ENCODE data around the gene CD3D. TPM values are rescaled to one million over a fixed set of nuclear protein-coding genes. Genes with fewer than 3 reads are reported as not detected.
A peak's percentile ranks its signal among the peaks of the same experiment; 100 is the strongest.

CD3D gene
- total RNA-seq, result not detected in 2 replicates

- no peak for DNase-seq (ENCODE audit: low read depth, low spot score)
Measured at GRCh38 chr11:118342503-118343161, at the start of gene CD3D. CD3D (minus strand) TSS chr11:118342705; CDS start chr11:118342607, 98 bp downstream.

- DNase-seq (ENCODE audit: low read depth, low spot score), result no peak
Measured at GRCh38 chr11:118383657-118384056, 41.2 kb upstream of the CD3D start.

GRCh38 chr11:118382954-118383353, 40.4 kb upstream of the CD3D start:
- DNase-seq (ENCODE audit: low read depth, low spot score), result no peak

- DNase-seq (ENCODE audit: low read depth, low spot score), result no peak
Measured at GRCh38 chr11:118380571-118380970, 38.1 kb upstream of the CD3D start.

- DNase-seq (ENCODE audit: low read depth, low spot score), result no peak
Measured at GRCh38 chr11:118379497-118379896, 37.0 kb upstream of the CD3D start.

GRCh38 chr11:118375978-118376377, 33.5 kb upstream of the CD3D start:
- no peak for DNase-seq (ENCODE audit: low read depth, low spot score)

- no peak for DNase-seq (ENCODE audit: low read depth, low spot score)
Measured at GRCh38 chr11:118374729-118375128, 32.2 kb upstream of the CD3D start.

GRCh38 chr11:118373871-118374270, 31.4 kb upstream of the CD3D start:
- DNase-seq (ENCODE audit: low read depth, low spot score), result no peak

- no peak for DNase-seq (ENCODE audit: low read depth, low spot score)
Measured at GRCh38 chr11:118373263-118373662, 30.8 kb upstream of the CD3D start.

GRCh38 chr11:118370774-118371173, 28.3 kb upstream of the CD3D start:
- DNase-seq (ENCODE audit: low read depth, low spot score), result no peak

GRCh38 chr11:118366287-118366686, 23.8 kb upstream of the CD3D start:
- DNase-seq (ENCODE audit: low read depth, low spot score), result no peak

- no peak for DNase-seq (ENCODE audit: low read depth, low spot score)
Measured at GRCh38 chr11:118364956-118365615, 22.6 kb upstream of the CD3D start.

GRCh38 chr11:118359295-118359958, 16.9 kb upstream of the CD3D start, which contains the start of gene UBE4A:
UBE4A (plus strand) TSS chr11:118359600; CDS start chr11:118365081, 5,481 bp downstream.
- DNase-seq (ENCODE audit: low read depth, low spot score), result peak; percentile 78

- no peak for DNase-seq (ENCODE audit: low read depth, low spot score)
Measured at GRCh38 chr11:118358071-118358470, 15.6 kb upstream of the CD3D start.

GRCh38 chr11:118353084-118353710, 10.7 kb upstream of the CD3D start:
- no peak for DNase-seq (ENCODE audit: low read depth, low spot score)

GRCh38 chr11:118349475-118349874, 7.0 kb upstream of the CD3D start:
- DNase-seq (ENCODE audit: low read depth, low spot score), result no peak

- no peak for DNase-seq (ENCODE audit: low read depth, low spot score)
Measured at GRCh38 chr11:118343981-118344515, 1.5 kb upstream of the CD3D start, which contains the start of gene CD3G. CD3G (plus strand) TSS chr11:118344344; CDS start chr11:118344424, 80 bp downstream.

GRCh38 chr11:118343248-118343647, 743 bp upstream of the CD3D start:
- no peak for DNase-seq (ENCODE audit: low read depth, low spot score)

GRCh38 chr11:118341815-118342489, 553 bp downstream of the CD3D start:
- DNase-seq (ENCODE audit: low read depth, low spot score), result no peak

- no peak for DNase-seq (ENCODE audit: low read depth, low spot score)
Measured at GRCh38 chr11:118341261-118341660, 1.2 kb downstream of the CD3D start.

GRCh38 chr11:118340449-118340848, 2.1 kb downstream of the CD3D start:
- DNase-seq (ENCODE audit: low read depth, low spot score), result no peak
